OCI-LY3 (cell line): ENCODE measurements around the gene ROBO1.

Source experiments
- CTCF ChIP-seq: fragments of 200-600, 300-600 bp; sonication (generic); IDR thresholded peaks from 2 replicates; pipeline ENCODE4 v1.5.1; 2014; ENCODE audit warnings: antibody characterized with exemption, low read length, low read depth
- EZH2phosphoT487 ChIP-seq: fragments of 200-600 bp; shearing (Covaris generic); IDR thresholded peaks from 2 replicates; pipeline ENCODE4 v1.6.1; 2018; ENCODE audit warnings: antibody characterized with exemption, mixed run types, low read depth

DNA sequence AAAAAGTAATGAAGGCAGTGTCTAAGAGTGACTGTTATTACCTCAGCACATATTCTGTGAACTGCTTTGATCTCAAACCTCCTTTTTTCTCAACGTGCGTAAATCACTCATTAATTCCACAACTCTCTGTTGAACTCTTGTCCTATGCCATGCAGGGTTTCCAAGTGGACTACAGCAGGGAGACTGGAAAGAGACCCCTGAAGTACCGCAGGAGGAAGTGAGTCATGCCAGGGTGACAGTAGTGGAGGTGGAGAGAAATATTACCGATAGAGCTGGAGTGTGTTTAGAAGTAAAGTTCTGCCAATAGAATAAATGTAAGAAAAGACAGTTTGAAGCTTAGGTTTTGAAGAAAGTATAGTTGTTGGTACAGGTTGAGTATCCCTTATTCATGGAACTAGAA lies 908.9 kb downstream of the ROBO1 start:
- TF ChIP-seq CTCF (no peak), EZH2phosphoT487 (no peak)
